Tibial nerve (tissue), 4 donors: ENCODE results near the gene ATP8B1. TPM values are rescaled to one million over a fixed set of nuclear protein-coding genes. Genes with fewer than 3 reads are reported as not detected.

Experiments used
- DNase-seq, 2 donors: peaks; one replicate each; pipeline ENCODE4 v3.0.0-alpha.2; 2019; ENCODE audit warnings: low spot score in 2 of 2
- H3K27ac ChIP-seq, 4 donors: fragments of 200-600 bp; sonication (generic) in 3 of 4; one replicate each; pipeline ENCODE4 v1.5.1; 2017 to 2019; ENCODE audit warnings: mild to moderate bottlenecking in 1 of 4
- H3K27me3 ChIP-seq, 2 donors: fragments of 200-600 bp; sonication (generic) in 1 of 2; one replicate each; pipeline versions ENCODE4 v1.5.1 to v1.6.0; 2017 to 2019
- H3K36me3 ChIP-seq, 3 donors: fragments of 200-600 bp; sonication (generic); one replicate each; pipeline ENCODE4 v1.5.1; 2018 to 2019
- H3K4me1 ChIP-seq, 4 donors: fragments of 200-600 bp; sonication (generic) in 3 of 4; one replicate each; pipeline ENCODE4 v1.5.1; 2017 to 2019
- H3K4me3 ChIP-seq, 4 donors: fragments of 200-600 bp; sonication (generic) in 3 of 4; one replicate each; pipeline ENCODE4 v1.5.1; 2017 to 2019; ENCODE audit warnings: mild to moderate bottlenecking in 1 of 4, moderate library complexity in 1 of 4
- H3K9me3 ChIP-seq, 4 donors: fragments of 200-600 bp; sonication (generic) in 3 of 4; one replicate each; pipeline ENCODE4 v1.5.1; 2017 to 2019
- EP300 ChIP-seq, 2 donors: sonication (generic); formaldehyde crosslinking; IDR thresholded peaks; one replicate each; pipeline ENCODE4 v1.6.1; 2017; ENCODE audit warnings: antibody characterized with exemption in 2 of 2, mild to moderate bottlenecking in 1 of 2
- POLR2A ChIP-seq, 2 donors: fragments of 450-650 bp; IDR thresholded peaks; one replicate each; pipeline ENCODE4 v1.6.1; 2017; ENCODE audit warnings: antibody characterized with exemption in 2 of 2, mild to moderate bottlenecking in 2 of 2, moderate library complexity in 2 of 2
- WGBS, 2 donors: methylation state at CpG; one replicate each; pipeline ENCODE4 v1.1.5; 2018; 5-methylcytosine and 5-hydroxymethylcytosine counted together
- total RNA-seq, 4 donors: library from RNA; depleted of rRNA; stranded (reverse); fragments of >200 nt; gene quantifications; one replicate each; pipeline ENCODE4 v1.1.0, GENCODE V29; 2016
- TF ChIP-seq, protein P1 (sequence below), 5 experiments: fragments of 200-600 bp in 3 of 5; fragments of 450-650 bp in 2 of 5; sonication (generic) in 3 of 5; IDR thresholded peaks; one replicate each; pipeline ENCODE4 v1.5.1; 2016 to 2019; ENCODE audit warnings: antibody characterized with exemption in 5 of 5, mild to moderate bottlenecking in 3 of 5, moderate library complexity in 2 of 5

Gene ATP8B1
- total RNA-seq, 4 donors from 2014 or later = 8.0 to 25.8 (median 12.4) TPM

DNA sequence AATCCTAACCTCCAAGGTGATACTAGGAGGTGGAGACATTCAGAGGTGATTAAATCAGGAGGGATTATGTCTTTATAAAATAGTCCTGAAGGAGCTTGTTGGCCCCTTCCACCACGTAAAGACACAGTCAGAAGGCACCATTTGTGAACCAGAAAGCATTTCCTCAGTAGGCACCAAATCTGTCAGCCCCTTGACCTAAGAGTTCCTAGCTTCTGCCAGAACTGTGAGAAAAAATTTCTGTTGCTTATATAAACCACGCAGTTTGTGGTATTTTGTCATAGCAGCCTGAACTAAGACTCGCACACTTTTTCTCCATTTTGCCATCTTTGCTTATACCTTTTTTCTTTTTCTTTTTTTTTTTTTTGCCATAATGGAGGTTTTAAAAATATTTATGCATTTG is 162.9 kb downstream of the ATP8B1 start:
- Histone ChIP-seq H3K9me3 (no peaks in the 10 kb centered on the region), H3K27me3 (no peaks in the 10 kb centered on the region), H3K4me1 (no peaks in the 10 kb centered on the region), H3K36me3 (peaks cover 0 to 48% (median 0%) of the 10 kb centered on the region in 3 donors), H3K4me3 (no peak overlapping the region), H3K27ac (no peak overlapping the region)
- WGBS, 2 donors = 55 to 65% methylated on average over 3 of the region's 3 CpGs
- no peak for DNase-seq
- TF ChIP-seq, protein P1, sequence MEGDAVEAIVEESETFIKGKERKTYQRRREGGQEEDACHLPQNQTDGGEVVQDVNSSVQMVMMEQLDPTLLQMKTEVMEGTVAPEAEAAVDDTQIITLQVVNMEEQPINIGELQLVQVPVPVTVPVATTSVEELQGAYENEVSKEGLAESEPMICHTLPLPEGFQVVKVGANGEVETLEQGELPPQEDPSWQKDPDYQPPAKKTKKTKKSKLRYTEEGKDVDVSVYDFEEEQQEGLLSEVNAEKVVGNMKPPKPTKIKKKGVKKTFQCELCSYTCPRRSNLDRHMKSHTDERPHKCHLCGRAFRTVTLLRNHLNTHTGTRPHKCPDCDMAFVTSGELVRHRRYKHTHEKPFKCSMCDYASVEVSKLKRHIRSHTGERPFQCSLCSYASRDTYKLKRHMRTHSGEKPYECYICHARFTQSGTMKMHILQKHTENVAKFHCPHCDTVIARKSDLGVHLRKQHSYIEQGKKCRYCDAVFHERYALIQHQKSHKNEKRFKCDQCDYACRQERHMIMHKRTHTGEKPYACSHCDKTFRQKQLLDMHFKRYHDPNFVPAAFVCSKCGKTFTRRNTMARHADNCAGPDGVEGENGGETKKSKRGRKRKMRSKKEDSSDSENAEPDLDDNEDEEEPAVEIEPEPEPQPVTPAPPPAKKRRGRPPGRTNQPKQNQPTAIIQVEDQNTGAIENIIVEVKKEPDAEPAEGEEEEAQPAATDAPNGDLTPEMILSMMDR (IDR thresholded peaks at IDR 0.05) = no peak
- no peak for TF ChIP-seq EP300 (IDR thresholded peaks at IDR 0.05)
- TF ChIP-seq POLR2A (IDR thresholded peaks at IDR 0.05) = no peak

DNA sequence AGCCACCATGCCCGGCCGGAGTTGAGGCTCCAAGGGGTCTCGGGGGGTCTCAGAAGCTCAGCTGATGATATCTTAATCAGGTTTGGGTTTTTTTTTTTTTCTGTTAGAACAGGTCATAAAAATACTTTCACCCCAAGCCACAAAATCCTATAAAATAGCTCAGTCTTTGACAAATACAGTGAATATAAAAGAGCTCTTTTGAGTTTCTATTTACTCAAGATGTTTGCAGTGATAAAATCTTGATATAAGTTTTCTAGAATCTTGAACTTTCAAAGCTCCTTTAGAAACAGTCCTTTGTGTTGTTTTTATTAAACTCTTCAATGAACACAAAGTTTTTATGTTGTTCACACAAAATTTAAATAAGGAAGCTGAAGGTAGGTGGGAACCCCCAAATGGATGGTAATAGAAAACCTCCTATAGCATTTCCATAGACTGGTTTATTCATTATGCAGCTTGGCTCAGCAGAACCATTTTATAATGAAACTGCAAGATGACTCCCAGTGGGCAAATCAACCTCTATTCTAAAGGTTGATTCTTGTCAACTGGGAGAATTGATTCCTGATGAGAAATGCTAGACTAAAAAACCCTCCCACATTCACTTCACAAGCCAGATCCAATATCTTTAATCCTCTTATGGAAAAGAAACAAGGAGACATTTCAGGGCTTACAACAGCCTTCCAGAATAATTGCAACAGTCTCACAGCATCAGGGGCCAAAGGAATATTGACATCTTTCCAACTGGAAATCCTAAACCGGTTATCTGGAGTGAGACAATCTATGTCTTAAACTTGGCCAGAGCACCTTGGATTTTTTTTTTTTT is 167.9 kb downstream of the ATP8B1 start:
- Histone ChIP-seq H3K27ac (no peak overlapping the region), H3K4me1 (peaks cover 0 to 14% (median 9%) of the 10 kb centered on the region in 4 donors)

DNA sequence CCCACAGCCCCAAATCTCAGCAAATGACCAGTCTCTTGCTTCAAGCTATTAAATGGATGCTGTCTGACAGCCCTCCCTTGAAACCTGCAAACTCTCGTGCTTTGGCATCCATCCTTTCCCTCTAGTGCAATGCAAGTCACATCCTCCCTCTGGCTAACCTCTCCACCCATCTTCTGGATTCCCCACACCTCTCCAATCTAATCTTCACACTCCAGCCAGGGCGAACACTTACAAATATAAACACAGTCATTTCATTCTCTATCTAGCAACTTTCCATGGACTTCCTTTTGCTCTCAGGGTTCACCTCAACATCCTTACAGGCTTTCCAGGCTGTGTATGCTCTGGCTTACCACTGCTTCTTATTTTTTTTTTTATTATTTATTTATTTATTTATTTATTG is 171.4 kb downstream of the ATP8B1 start:
- DNase-seq = no peak
- WGBS, 2 donors = 67 to 73% methylated on average over 2 of the region's 2 CpGs
- H3K9me3 ChIP-seq = no peaks in the 10 kb centered on the region
- no peak overlapping the region for H3K4me3 ChIP-seq
- TF ChIP-seq POLR2A (IDR thresholded peaks at IDR 0.05) (no peak), EP300 (IDR thresholded peaks at IDR 0.05) (no peak)
- TF ChIP-seq, protein P1 (IDR thresholded peaks at IDR 0.05) = no peak
- no peaks in the 10 kb centered on the region for H3K36me3 ChIP-seq
- peaks cover 0 to 18% (median 11%) of the 10 kb centered on the region in 4 donors for H3K4me1 ChIP-seq
- no peaks in the 10 kb centered on the region for H3K27me3 ChIP-seq
- H3K27ac ChIP-seq = peak overlapping the region in 1 of 4 donors; percentile 36

More for the DNA sequence above, 167.9 kb downstream of the ATP8B1 start:
- DNase-seq = no peak
- WGBS, 2 donors = 49 to 62% methylated on average over 4 of the region's 4 CpGs
- H3K27me3 ChIP-seq = no peaks in the 10 kb centered on the region
- H3K9me3 ChIP-seq = no peaks in the 10 kb centered on the region
- no peak overlapping the region for H3K4me3 ChIP-seq
- peaks cover 0 to 14% (median 0%) of the 10 kb centered on the region in 3 donors for H3K36me3 ChIP-seq
- no peak for TF ChIP-seq POLR2A (IDR thresholded peaks at IDR 0.05)
- no peak for TF ChIP-seq EP300 (IDR thresholded peaks at IDR 0.05)
- TF ChIP-seq, protein P1 (IDR thresholded peaks at IDR 0.05) = no peak

DNA sequence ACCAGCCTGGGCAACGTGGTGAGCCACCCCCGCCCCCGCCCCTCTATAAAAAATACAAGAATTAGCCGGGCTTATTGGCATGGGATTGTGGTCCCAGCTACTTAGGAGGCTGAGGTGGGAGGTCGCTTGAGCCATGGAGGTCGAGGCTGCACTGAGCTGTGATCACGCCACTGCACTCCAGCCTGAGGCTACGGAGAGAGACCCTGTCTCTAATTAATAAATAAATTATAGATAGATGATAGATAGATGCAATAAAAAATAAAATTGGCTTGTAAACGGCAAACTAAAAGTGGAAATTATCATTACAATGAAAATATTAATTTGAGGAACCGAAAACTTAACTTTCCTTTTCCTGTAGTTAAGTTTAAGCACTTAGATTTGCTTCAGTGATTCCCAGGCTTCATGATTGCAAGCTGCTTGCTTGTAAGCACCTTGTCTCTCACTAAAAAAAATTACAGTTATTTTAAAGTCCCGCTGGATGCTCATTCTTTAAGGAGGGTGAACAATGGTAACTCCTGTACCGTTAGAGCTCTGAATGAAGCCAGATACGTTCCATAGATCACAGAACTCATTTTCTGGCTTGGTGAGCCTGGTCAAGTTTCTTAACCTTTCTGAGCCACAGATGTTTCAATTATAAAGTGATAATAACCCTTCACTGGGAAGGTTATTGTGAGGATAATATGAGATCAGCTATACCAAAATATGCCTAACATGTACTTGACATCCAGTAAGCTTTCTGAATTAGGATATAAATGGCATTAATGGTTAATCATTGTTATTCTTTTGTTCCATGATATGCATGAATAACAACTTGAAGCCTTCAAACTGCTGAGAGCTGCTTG is 172.1 kb downstream of the ATP8B1 start:
- WGBS, 2 donors = 37 to 39% methylated on average over 13 of the region's 13 CpGs
- DNase-seq = no peak
- TF ChIP-seq EP300 (IDR thresholded peaks at IDR 0.05) = no peak
- no peak for TF ChIP-seq POLR2A (IDR thresholded peaks at IDR 0.05)
- TF ChIP-seq, protein P1 (IDR thresholded peaks at IDR 0.05) = no peak
- H3K9me3 ChIP-seq = no peaks in the 10 kb centered on the region
- H3K36me3 ChIP-seq = no peaks in the 10 kb centered on the region
- H3K27me3 ChIP-seq = no peaks in the 10 kb centered on the region
- H3K27ac ChIP-seq = peak overlapping the region; percentile 24 to 88 (median 78)
- H3K4me3 ChIP-seq = peak overlapping the region; percentile 34 to 77 (median 73)
- peaks cover 0 to 18% (median 11%) of the 10 kb centered on the region in 4 donors for H3K4me1 ChIP-seq
